Left ventricle myocardium superior (tissue), 1 donor: ENCODE results near the gene GTF2B. TPM values are rescaled to one million over a fixed set of nuclear protein-coding genes. Genes with fewer than 3 reads are reported as not detected.
"Not testable (repeated sequence)": the region's sequence is repeated elsewhere in the genome, so short reads cannot be mapped to it uniquely, and the experiment has no call there.

Experiments used
- ATAC-seq: fragments of 200-7000 bp; cut with Tn5 transposase; one replicate; pipeline ENCODE4 v1.9.1; 2020; ENCODE audit warnings: mild to moderate bottlenecking, moderate library complexity
- DNase-seq: peaks from one replicate; pipeline ENCODE4 v3.0.0-alpha.2; 2020
- intact Hi-C: fragments of 100-400 bp; cut with micrococcal nuclease; formaldehyde crosslinking; loops from one replicate; pipeline ENCODE4 v1.11.0; 2022
- total RNA-seq: library from RNA; stranded (reverse); fragmentation: NEBNext Ultra II Directional; extraction: Animal tissue kit (Norgen Biotek cat#: 25700); gene quantifications from one replicate; pipeline ENCODE4 v1.2.1, GENCODE V29; 2021
- donor health status: DM: no; HTN: yes; CAD: no; lungs with severe emphysema.

GTF2B gene
- total RNA-seq, 1 donor from 2014 or later, result 13.3 TPM

GRCh38 chr1:88890791-88891317 lies 513 bp downstream of the GTF2B start:
- peak; percentile 59 for ATAC-seq
- intact Hi-C loops, result no loop called here
- DNase-seq, result no peak

- ATAC-seq, result no peak
- intact Hi-C loops, result no loop called here
- DNase-seq, result no peak
Measured at GRCh38 chr1:88890131-88890530, 1.2 kb downstream of the GTF2B start.

GRCh38 chr1:88888750-88889149 lies 2.6 kb downstream of the GTF2B start:
- intact Hi-C loops, result no loop called here
- no peak for DNase-seq
- no peak for ATAC-seq

- no peak for ATAC-seq
- no peak for DNase-seq
- intact Hi-C loops, result no loop called here
Measured at GRCh38 chr1:88885933-88886332, 5.4 kb downstream of the GTF2B start.

- ATAC-seq, result no peak
- intact Hi-C loops, result no loop called here
- DNase-seq, result no peak
Measured at GRCh38 chr1:88883156-88883555, 8.2 kb downstream of the GTF2B start.

- intact Hi-C loops, result not testable (repeated sequence)
Measured at GRCh38 chr1:88880717-88881116, 10.7 kb downstream of the GTF2B start.

GRCh38 chr1:88878731-88879130 lies 12.6 kb downstream of the GTF2B start:
- ATAC-seq, result no peak

More at GRCh38 chr1:88880717-88881116, 10.7 kb downstream of the GTF2B start:
- ATAC-seq, DNase-seq: not testable (repeated sequence)

GRCh38 chr1:88877911-88878310 lies 13.5 kb downstream of the GTF2B start:
- intact Hi-C loops, result loop anchor here (10.0 kb wide), 1 partner anchor 223 kb away; no protein-coding TSS in a partner anchor
- no peak for DNase-seq
- ATAC-seq, result no peak

More at GRCh38 chr1:88878731-88879130, 12.6 kb downstream of the GTF2B start:
- intact Hi-C loops, result loop anchor here (10.0 kb wide), 1 partner anchor 224 kb away; no protein-coding TSS in a partner anchor
- DNase-seq, result no peak

- DNase-seq, result no peak
- ATAC-seq, result peak; percentile 19
- intact Hi-C loops, result loop anchor here (10.0 kb wide), 1 partner anchor 223 kb away; no protein-coding TSS in a partner anchor
Measured at GRCh38 chr1:88877382-88877825, 14.0 kb downstream of the GTF2B start.

GRCh38 chr1:88876573-88877365 lies 14.6 kb downstream of the GTF2B start:
- DNase-seq (no peak), ATAC-seq (no peak)
- intact Hi-C loops, result loop anchor here (10.0 kb wide), 1 partner anchor 222 kb away; no protein-coding TSS in a partner anchor

- ATAC-seq, result no peak
- no peak for DNase-seq
- intact Hi-C loops, result loop anchor here (10.0 kb wide), 1 partner anchor 221 kb away; no protein-coding TSS in a partner anchor
Measured at GRCh38 chr1:88875595-88875994, 15.8 kb downstream of the GTF2B start.

GRCh38 chr1:88873737-88874349 lies 17.5 kb downstream of the GTF2B start:
- DNase-seq (no peak), ATAC-seq (peak; percentile 26)
- intact Hi-C loops, result loop anchor here (10.0 kb wide), 1 partner anchor 219 kb away; no protein-coding TSS in a partner anchor

- intact Hi-C loops, result loop anchor here (10.0 kb wide), 1 partner anchor 215 kb away; no protein-coding TSS in a partner anchor
- not testable (repeated sequence) for DNase-seq, ATAC-seq
Measured at GRCh38 chr1:88869644-88870043, 21.7 kb downstream of the GTF2B start.

- DNase-seq (no peak), ATAC-seq (no peak)
- intact Hi-C loops, result no loop called here
Measured at GRCh38 chr1:88867743-88868521, 23.4 kb downstream of the GTF2B start.

GRCh38 chr1:88851303-88852063 lies 39.9 kb downstream of the GTF2B start:
- ATAC-seq (no peak), DNase-seq (no peak)
- intact Hi-C loops, result no loop called here

GRCh38 chr1:88847643-88848042 lies 43.7 kb downstream of the GTF2B start:
- ATAC-seq (no peak), DNase-seq (no peak)
- intact Hi-C loops, result no loop called here

- ATAC-seq (no peak), DNase-seq (no peak)
- intact Hi-C loops, result no loop called here
Measured at GRCh38 chr1:88825721-88826120, 65.6 kb downstream of the GTF2B start.

- intact Hi-C loops, ATAC-seq, DNase-seq: not testable (repeated sequence)
Measured at GRCh38 chr1:88819642-88820041, 71.7 kb downstream of the GTF2B start.
